GM23338 (cell line): Measurements from ENCODE around the gene MYH13. TPM values are rescaled to one million over a fixed set of nuclear protein-coding genes. Genes with fewer than 3 reads are reported as not detected.

Source experiments
- ATAC-seq: fragments of 200-7000 bp; cut with Tn5 transposase; 3 replicates; pipeline ENCODE4 v1.9.1; 2020
- DNase-seq: peaks from one replicate; pipeline ENCODE4 v3.0.0-alpha.2; 2015; ENCODE audit warnings: low spot score
- H2AFZ ChIP-seq: fragments of 200-600 bp; sonication (generic); 2 replicates; pipeline ENCODE4 v1.8.0; 2016; ENCODE audit warnings: antibody characterized with exemption, mild to moderate bottlenecking, moderate library complexity
- H3F3A ChIP-seq: fragments of 200-600 bp; sonication (generic); replicated peaks from 2 replicates; pipeline ENCODE4 v1.8.0; 2017; ENCODE audit warnings: antibody characterized with exemption, mixed run types, low read depth
- H3K27ac ChIP-seq: fragments of 200-600 bp; sonication (generic); 2 replicates; pipeline ENCODE4 v1.6.1; 2016; ENCODE audit warnings: low read depth
- H3K27me3 ChIP-seq: fragments of 200-600 bp; sonication (generic); 2 replicates; pipeline ENCODE4 v1.8.0; 2016; ENCODE audit warnings: mild to moderate bottlenecking, mixed run types, moderate library complexity; ENCODE audit not compliant: insufficient read depth
- H3K36me3 ChIP-seq: fragments of 200-600 bp; sonication (generic); 2 replicates; pipeline ENCODE4 v1.8.0; 2016; ENCODE audit warnings: mild to moderate bottlenecking; ENCODE audit not compliant: insufficient read depth
- H3K4me1 ChIP-seq: fragments of 200-600 bp; sonication (generic); 2 replicates; pipeline ENCODE4 v1.8.0; 2016; ENCODE audit warnings: mild to moderate bottlenecking, moderate library complexity; ENCODE audit not compliant: insufficient read depth
- H3K4me2 ChIP-seq: fragments of 200-600 bp; sonication (generic); 2 replicates; pipeline ENCODE4 v1.7.1; 2017; ENCODE audit warnings: mixed run types
- H3K4me3 ChIP-seq: fragments of 200-600 bp; sonication (generic); 2 replicates; pipeline ENCODE4 v1.6.1; 2016; ENCODE audit warnings: mixed run types
- H3K79me2 ChIP-seq: fragments of 200-600 bp; sonication (generic); replicated peaks from 2 replicates; pipeline ENCODE4 v1.8.0; 2017; ENCODE audit warnings: mild to moderate bottlenecking; ENCODE audit not compliant: insufficient read depth
- H3K9me2 ChIP-seq: fragments of 200-600 bp; sonication (generic); 2 replicates; pipeline ENCODE4 v1.8.0; 2017; ENCODE audit not compliant: insufficient read depth
- H4K20me1 ChIP-seq: fragments of 200-600 bp; sonication (generic); replicated peaks from 2 replicates; pipeline ENCODE4 v1.8.0; 2017; ENCODE audit warnings: mild to moderate bottlenecking; ENCODE audit not compliant: insufficient read depth
- H3K27ac Mint-ChIP-seq: 2 replicates; pipeline ENCODE4 v1.8.0; 2020; ENCODE audit warnings: inconsistent platforms, mild to moderate bottlenecking, moderate library complexity, mixed read lengths
- H3K27me3 Mint-ChIP-seq: 3 replicates; pipeline ENCODE4 v1.8.0; 2022; ENCODE audit warnings: low read depth, mild to moderate bottlenecking, moderate library complexity, mixed read lengths, inconsistent platforms; ENCODE audit not compliant: insufficient read depth, poor library complexity
- H3K36me3 Mint-ChIP-seq: 3 replicates; pipeline ENCODE4 v1.8.0; 2021; ENCODE audit warnings: low read depth, mild to moderate bottlenecking, inconsistent platforms, moderate library complexity, mixed read lengths
- H3K4me1 Mint-ChIP-seq: 3 replicates; pipeline ENCODE4 v1.8.0; 2020; ENCODE audit warnings: mild to moderate bottlenecking, inconsistent platforms, mixed read lengths
- H3K4me3 Mint-ChIP-seq: 3 replicates; pipeline ENCODE4 v1.8.0; 2021; ENCODE audit warnings: moderate library complexity, mild to moderate bottlenecking, inconsistent platforms, mixed read lengths
- H3K9me3 Mint-ChIP-seq: 3 replicates; pipeline ENCODE4 v1.8.0; 2020; ENCODE audit warnings: moderate library complexity, mild to moderate bottlenecking, inconsistent platforms, mixed read lengths
- CREB1 ChIP-seq: fragments of 250-450 bp; sonication (Bioruptor Pico); IDR thresholded peaks from 2 replicates; pipeline ENCODE4 v1.5.0; 2020; ENCODE audit warnings: low read depth, mild to moderate bottlenecking, moderate library complexity
- EZH2 ChIP-seq: fragments of 200-600 bp; sonication (generic); IDR thresholded peaks from one replicate; pipeline ENCODE4 v1.8.0; 2017; ENCODE audit warnings: antibody characterized with exemption, mild to moderate bottlenecking, low read depth; ENCODE audit not compliant: unreplicated experiment
- EZH2phosphoT487 ChIP-seq: fragments of 200-600 bp; sonication (generic); IDR thresholded peaks from one replicate; pipeline ENCODE4 v1.8.1; 2018; ENCODE audit warnings: antibody characterized with exemption; ENCODE audit not compliant: unreplicated experiment
- NANOG ChIP-seq: IDR thresholded peaks from 2 replicates; pipeline ENCODE4 v1.6.1; 2016; ENCODE audit warnings: antibody characterized with exemption, borderline replicate concordance
- STAT1 ChIP-seq: IDR thresholded peaks from one replicate; pipeline ENCODE4 v1.6.1; 2016; ENCODE audit warnings: antibody characterized with exemption; ENCODE audit not compliant: unreplicated experiment
- ZNF114 ChIP-seq: fragments of 250-450 bp; sonication (Bioruptor Pico); IDR thresholded peaks from 2 replicates; pipeline ENCODE4 v1.5.0; 2020; ENCODE audit warnings: mild to moderate bottlenecking, moderate library complexity
- ZNF331 ChIP-seq: fragments of 250-450 bp; sonication (Bioruptor Pico); IDR thresholded peaks from 2 replicates; pipeline ENCODE4 v1.5.0; 2020; ENCODE audit warnings: low read depth, mild to moderate bottlenecking, moderate library complexity
- polyA plus RNA-seq: library from polyadenylated mRNA; unstranded; fragments of >200 nt; fragmentation: Nextera tagmentation; extraction: Ambion mirVana; gene quantifications from 2 replicates; pipeline ENCODE4 v1.2.1, GENCODE V29; 2016
- total RNA-seq: library from RNA; depleted of rRNA; stranded (reverse); fragments of >200 nt; shearing (Covaris generic); gene quantifications from 2 replicates; pipeline ENCODE4 v1.2.3, GENCODE V29; 2014
- TF ChIP-seq, protein P1 (sequence below), 2 experiments: fragments of 200-600 bp in 1 of 2; sonication (generic) in 1 of 2; conservative IDR thresholded peaks; 2 replicates each; pipeline versions ENCODE4 v1.5.1 to v1.6.1; 2016 to 2017; ENCODE audit warnings: antibody characterized with exemption in 2 of 2, low read depth in 2 of 2, mild to moderate bottlenecking in 2 of 2, moderate library complexity in 1 of 2
- TF ChIP-seq, protein P2 (sequence below): fragments of 250-450 bp; sonication (Bioruptor Pico); IDR thresholded peaks from 2 replicates; pipeline ENCODE4 v1.5.0; 2020; ENCODE audit warnings: mild to moderate bottlenecking, moderate library complexity
- TF ChIP-seq, protein P3 (sequence below): IDR thresholded peaks from 2 replicates; pipeline ENCODE4 v1.6.1; 2016; ENCODE audit warnings: antibody characterized with exemption

Gene MYH13
- total and polyA plus RNA-seq, 2 experiments from 2014 or later, result not detected

DNA sequence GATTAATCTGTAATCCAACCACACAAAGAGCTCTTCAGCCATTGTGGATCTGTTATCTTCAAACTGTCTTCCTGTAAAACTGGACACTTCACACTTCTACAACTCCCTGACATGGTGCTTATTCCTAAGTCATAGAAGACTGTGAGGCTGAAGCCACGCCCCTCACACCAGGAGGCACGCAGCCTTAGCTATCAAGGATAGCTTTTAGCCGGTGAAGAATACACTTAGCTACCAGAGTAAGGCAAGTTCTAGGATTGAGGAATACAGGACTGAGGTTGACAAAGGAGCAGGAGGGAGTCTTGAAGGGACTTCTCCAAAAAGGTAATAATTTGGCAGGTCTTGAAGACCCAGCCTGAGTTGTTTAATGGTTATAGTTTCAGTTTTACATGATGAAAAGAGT is 94.6 kb downstream of the MYH13 start:
- ATAC-seq, result peak; percentile 63
- no peak overlapping the region for H3K27ac Mint-ChIP-seq
- Histone ChIP-seq H3K36me3 (no peaks in the 10 kb centered on the region), H3K27me3 (no peaks in the 10 kb centered on the region), H3K27ac (no peak overlapping the region), H3K4me1 (peaks cover 5% of the 10 kb centered on the region; the same call in 1 of the 2 replicates), H3K4me2 (no peak overlapping the region), H3K4me3 (no peak overlapping the region), H3F3A (no peaks in the 10 kb centered on the region), H4K20me1 (no peaks in the 10 kb centered on the region; the same call in 1 of the 2 replicates), H3K79me2 (no peaks in the 10 kb centered on the region), H3K9me2 (no peaks in the 10 kb centered on the region), H2AFZ (no peak overlapping the region)
- peaks cover 3% of the 10 kb centered on the region for H3K27me3 Mint-ChIP-seq
- peak; percentile 37 for DNase-seq
- peaks cover 14% of the 10 kb centered on the region for H3K4me1 Mint-ChIP-seq
- H3K4me3 Mint-ChIP-seq, result no peak overlapping the region
- no peaks in the 10 kb centered on the region for H3K9me3 Mint-ChIP-seq
- no peak for TF ChIP-seq ZNF114
- TF ChIP-seq, protein P1, sequence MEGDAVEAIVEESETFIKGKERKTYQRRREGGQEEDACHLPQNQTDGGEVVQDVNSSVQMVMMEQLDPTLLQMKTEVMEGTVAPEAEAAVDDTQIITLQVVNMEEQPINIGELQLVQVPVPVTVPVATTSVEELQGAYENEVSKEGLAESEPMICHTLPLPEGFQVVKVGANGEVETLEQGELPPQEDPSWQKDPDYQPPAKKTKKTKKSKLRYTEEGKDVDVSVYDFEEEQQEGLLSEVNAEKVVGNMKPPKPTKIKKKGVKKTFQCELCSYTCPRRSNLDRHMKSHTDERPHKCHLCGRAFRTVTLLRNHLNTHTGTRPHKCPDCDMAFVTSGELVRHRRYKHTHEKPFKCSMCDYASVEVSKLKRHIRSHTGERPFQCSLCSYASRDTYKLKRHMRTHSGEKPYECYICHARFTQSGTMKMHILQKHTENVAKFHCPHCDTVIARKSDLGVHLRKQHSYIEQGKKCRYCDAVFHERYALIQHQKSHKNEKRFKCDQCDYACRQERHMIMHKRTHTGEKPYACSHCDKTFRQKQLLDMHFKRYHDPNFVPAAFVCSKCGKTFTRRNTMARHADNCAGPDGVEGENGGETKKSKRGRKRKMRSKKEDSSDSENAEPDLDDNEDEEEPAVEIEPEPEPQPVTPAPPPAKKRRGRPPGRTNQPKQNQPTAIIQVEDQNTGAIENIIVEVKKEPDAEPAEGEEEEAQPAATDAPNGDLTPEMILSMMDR (conservative IDR thresholded peaks at IDR 0.05; ENCODE audit: low read depth in 2 of 2), result no peak
- TF ChIP-seq, protein P2, sequence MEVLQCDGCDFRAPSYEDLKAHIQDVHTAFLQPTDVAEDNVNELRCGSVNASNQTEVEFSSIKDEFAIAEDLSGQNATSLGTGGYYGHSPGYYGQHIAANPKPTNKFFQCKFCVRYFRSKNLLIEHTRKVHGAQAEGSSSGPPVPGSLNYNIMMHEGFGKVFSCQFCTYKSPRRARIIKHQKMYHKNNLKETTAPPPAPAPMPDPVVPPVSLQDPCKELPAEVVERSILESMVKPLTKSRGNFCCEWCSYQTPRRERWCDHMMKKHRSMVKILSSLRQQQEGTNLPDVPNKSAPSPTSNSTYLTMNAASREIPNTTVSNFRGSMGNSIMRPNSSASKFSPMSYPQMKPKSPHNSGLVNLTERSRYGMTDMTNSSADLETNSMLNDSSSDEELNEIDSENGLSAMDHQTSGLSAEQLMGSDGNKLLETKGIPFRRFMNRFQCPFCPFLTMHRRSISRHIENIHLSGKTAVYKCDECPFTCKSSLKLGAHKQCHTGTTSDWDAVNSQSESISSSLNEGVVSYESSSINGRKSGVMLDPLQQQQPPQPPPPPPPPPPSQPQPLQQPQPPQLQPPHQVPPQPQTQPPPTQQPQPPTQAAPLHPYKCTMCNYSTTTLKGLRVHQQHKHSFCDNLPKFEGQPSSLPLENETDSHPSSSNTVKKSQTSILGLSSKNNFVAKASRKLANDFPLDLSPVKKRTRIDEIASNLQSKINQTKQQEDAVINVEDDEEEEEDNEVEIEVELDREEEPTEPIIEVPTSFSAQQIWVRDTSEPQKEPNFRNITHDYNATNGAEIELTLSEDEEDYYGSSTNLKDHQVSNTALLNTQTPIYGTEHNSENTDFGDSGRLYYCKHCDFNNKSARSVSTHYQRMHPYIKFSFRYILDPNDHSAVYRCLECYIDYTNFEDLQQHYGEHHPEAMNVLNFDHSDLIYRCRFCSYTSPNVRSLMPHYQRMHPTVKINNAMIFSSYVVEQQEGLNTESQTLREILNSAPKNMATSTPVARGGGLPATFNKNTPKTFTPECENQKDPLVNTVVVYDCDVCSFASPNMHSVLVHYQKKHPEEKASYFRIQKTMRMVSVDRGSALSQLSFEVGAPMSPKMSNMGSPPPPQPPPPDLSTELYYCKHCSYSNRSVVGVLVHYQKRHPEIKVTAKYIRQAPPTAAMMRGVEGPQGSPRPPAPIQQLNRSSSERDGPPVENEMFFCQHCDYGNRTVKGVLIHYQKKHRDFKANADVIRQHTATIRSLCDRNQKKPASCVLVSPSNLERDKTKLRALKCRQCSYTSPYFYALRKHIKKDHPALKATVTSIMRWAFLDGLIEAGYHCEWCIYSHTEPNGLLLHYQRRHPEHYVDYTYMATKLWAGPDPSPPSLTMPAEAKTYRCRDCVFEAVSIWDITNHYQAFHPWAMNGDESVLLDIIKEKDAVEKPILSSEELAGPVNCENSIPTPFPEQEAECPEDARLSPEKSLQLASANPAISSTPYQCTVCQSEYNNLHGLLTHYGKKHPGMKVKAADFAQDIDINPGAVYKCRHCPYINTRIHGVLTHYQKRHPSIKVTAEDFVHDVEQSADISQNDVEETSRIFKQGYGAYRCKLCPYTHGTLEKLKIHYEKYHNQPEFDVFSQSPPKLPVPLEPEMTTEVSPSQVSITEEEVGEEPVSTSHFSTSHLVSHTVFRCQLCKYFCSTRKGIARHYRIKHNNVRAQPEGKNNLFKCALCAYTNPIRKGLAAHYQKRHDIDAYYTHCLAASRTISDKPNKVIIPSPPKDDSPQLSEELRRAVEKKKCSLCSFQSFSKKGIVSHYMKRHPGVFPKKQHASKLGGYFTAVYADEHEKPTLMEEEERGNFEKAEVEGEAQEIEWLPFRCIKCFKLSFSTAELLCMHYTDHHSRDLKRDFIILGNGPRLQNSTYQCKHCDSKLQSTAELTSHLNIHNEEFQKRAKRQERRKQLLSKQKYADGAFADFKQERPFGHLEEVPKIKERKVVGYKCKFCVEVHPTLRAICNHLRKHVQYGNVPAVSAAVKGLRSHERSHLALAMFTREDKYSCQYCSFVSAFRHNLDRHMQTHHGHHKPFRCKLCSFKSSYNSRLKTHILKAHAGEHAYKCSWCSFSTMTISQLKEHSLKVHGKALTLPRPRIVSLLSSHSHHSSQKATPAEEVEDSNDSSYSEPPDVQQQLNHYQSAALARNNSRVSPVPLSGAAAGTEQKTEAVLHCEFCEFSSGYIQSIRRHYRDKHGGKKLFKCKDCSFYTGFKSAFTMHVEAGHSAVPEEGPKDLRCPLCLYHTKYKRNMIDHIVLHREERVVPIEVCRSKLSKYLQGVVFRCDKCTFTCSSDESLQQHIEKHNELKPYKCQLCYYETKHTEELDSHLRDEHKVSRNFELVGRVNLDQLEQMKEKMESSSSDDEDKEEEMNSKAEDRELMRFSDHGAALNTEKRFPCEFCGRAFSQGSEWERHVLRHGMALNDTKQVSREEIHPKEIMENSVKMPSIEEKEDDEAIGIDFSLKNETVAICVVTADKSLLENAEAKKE, result no peak
- no peak for TF ChIP-seq ZNF331 (CRISPR knock-in tag)
- no peak for TF ChIP-seq CREB1
- TF ChIP-seq NANOG, result no peak
- TF ChIP-seq, protein P3, sequence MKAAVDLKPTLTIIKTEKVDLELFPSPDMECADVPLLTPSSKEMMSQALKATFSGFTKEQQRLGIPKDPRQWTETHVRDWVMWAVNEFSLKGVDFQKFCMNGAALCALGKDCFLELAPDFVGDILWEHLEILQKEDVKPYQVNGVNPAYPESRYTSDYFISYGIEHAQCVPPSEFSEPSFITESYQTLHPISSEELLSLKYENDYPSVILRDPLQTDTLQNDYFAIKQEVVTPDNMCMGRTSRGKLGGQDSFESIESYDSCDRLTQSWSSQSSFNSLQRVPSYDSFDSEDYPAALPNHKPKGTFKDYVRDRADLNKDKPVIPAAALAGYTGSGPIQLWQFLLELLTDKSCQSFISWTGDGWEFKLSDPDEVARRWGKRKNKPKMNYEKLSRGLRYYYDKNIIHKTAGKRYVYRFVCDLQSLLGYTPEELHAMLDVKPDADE, result no peak
- TF ChIP-seq STAT1, result no peak
- TF ChIP-seq EZH2, result no peak
- TF ChIP-seq EZH2phosphoT487, result no peak
- H3K36me3 Mint-ChIP-seq, result no peaks in the 10 kb centered on the region
